KBM-7 (cell line): Measurements from ENCODE around the gene CARD10.

Source experiments
- DNase-seq: peaks from one replicate; pipeline ENCODE4 v3.0.0-alpha.2; 2015
- in situ Hi-C: fragments of 300-500 bp; cut with MboI; formaldehyde crosslinking; loops from 2 replicates; pipeline ENCODE4 v1.14.3; 2020; ENCODE audit warnings: low sequenced_read_pairs, low pct_unique_long_range_greater_than_20kb, mixed read lengths

The CARD10 gene, protein sequence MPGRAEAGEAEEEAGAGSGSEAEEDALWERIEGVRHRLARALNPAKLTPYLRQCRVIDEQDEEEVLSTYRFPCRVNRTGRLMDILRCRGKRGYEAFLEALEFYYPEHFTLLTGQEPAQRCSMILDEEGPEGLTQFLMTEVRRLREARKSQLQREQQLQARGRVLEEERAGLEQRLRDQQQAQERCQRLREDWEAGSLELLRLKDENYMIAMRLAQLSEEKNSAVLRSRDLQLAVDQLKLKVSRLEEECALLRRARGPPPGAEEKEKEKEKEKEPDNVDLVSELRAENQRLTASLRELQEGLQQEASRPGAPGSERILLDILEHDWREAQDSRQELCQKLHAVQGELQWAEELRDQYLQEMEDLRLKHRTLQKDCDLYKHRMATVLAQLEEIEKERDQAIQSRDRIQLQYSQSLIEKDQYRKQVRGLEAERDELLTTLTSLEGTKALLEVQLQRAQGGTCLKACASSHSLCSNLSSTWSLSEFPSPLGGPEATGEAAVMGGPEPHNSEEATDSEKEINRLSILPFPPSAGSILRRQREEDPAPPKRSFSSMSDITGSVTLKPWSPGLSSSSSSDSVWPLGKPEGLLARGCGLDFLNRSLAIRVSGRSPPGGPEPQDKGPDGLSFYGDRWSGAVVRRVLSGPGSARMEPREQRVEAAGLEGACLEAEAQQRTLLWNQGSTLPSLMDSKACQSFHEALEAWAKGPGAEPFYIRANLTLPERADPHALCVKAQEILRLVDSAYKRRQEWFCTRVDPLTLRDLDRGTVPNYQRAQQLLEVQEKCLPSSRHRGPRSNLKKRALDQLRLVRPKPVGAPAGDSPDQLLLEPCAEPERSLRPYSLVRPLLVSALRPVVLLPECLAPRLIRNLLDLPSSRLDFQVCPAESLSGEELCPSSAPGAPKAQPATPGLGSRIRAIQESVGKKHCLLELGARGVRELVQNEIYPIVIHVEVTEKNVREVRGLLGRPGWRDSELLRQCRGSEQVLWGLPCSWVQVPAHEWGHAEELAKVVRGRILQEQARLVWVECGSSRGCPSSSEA

GRCh38 chr22:37519268-37520195 lies at the start of gene CARD10:
TSS of gene CARD10 (minus strand) at chr22:37519415. CDS start at chr22:37519200, 215 bp downstream.
- DNase-seq, result no peak

DNA sequence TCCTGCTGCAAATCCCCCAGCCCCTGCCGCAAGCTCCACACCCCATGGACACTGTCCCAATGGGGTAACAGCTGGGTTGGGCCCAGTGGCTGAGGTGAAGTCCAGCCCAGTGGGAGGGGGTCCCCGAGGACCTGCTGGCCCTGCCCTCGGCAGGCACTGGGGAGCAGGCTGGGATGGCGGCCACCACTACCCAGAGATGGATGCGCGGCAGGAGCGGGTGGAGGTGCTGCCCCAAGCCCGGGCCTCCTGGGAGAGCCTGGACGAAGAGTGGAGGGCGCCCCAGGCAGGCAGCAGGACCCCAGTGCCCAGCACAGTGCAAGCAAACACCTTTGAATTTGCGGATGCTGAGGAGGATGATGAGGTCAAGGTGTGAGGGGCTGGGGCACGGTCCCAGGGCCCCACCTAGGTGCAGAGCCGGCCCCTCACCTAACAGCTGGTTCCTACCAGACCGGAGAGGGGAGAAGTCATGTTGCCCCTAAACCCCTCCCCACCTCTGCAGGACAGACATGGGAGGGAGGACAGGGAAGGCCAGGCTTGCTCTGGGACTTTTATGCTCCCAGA lies 49.3 kb upstream of the CARD10 start:
- no peak for DNase-seq
- in situ Hi-C loops, result no loop called here

More at GRCh38 chr22:37519268-37520195, at the start of gene CARD10:
- in situ Hi-C loops, result no loop called here

GRCh38 chr22:37568012-37568411 lies 48.8 kb upstream of the CARD10 start:
- in situ Hi-C loops, result no loop called here
- no peak for DNase-seq

DNA sequence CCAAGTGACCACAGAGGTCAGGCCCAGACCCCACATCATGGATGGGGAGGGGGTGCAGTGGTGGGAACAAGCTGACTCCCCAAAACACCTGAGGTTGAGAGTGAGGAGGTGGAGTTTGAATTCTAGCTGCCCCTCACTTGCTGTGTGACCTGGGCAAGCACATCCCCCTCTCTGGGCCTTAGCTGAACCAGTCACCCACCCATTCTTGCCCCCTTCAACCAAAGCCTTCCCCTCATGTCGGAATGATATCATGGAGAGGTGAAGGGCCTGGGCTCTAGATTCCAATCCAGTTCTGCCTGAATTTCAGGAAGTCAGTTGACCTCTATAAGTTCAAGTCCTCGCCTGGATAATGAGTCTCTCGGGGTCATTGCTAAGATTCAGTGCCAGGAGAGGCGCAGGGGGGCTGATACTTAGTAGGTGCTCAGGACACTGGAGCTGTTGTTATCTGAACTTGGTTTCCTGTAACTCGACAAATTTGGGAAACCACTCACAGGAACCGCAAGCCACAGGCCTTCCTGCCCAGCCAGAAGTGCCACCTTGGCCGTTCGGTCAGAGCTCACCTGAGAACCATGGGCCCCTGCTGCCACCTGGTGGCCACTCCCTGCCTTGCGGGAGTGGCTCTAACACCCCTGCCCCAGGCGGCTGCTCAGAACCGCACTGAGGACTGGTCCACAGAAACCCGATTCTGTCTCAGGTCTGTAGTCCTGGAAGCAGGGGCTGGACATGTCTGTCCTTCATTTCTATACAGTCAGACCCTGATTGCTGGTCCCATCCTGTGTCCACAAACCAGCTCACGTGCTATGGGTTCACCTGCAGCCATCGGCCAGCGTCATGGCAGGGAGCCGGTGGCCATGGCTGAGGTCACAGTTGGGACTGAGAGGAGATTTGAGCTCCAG lies 47.9 kb upstream of the CARD10 start:
- in situ Hi-C loops, result no loop called here
- DNase-seq, result peak; percentile 91

DNA sequence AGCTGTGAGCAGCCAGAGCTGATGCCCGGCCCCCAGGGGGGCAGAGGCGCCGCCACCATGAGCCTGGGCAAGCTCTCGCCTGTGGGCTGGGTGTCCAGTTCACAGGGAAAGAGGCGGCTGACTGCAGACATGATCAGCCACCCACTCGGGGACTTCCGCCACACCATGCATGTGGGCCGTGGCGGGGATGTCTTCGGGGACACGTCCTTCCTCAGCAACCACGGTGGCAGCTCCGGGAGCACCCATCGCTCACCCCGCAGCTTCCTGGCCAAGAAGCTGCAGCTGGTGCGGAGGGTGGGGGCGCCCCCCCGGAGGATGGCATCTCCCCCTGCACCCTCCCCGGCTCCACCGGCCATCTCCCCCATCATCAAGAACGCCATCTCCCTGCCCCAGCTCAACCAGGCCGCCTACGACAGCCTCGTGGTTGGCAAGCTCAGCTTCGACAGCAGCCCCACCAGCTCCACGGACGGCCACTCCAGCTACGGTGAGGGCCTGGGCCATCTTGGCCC lies 47.2 kb upstream of the CARD10 start:
- no peak for DNase-seq
- in situ Hi-C loops, result no loop called here

DNA sequence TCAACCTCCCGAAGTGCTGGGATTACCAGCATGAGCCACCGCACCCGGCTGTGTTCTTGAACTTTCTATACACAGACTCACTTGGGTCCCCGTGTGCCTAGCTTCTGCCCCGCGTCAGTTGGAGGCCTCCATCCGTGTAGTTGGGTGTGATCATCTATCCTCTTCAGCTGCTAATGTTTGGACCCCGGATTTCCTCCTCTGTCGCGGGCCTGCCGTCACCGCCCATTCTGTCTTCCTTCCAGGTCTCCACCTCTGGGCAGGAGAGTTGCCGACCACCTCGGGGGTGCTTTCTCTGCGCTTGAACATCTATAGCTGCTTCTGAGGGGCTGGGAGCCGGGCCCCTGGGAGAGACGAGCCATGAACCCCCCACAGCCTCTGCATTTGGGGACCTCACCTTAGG lies 46.6 kb upstream of the CARD10 start:
- in situ Hi-C loops, result no loop called here
- DNase-seq, result no peak

- in situ Hi-C loops, result no loop called here
- no peak for DNase-seq
Measured at GRCh38 chr22:37564111-37564711, 45.0 kb upstream of the CARD10 start.

DNA sequence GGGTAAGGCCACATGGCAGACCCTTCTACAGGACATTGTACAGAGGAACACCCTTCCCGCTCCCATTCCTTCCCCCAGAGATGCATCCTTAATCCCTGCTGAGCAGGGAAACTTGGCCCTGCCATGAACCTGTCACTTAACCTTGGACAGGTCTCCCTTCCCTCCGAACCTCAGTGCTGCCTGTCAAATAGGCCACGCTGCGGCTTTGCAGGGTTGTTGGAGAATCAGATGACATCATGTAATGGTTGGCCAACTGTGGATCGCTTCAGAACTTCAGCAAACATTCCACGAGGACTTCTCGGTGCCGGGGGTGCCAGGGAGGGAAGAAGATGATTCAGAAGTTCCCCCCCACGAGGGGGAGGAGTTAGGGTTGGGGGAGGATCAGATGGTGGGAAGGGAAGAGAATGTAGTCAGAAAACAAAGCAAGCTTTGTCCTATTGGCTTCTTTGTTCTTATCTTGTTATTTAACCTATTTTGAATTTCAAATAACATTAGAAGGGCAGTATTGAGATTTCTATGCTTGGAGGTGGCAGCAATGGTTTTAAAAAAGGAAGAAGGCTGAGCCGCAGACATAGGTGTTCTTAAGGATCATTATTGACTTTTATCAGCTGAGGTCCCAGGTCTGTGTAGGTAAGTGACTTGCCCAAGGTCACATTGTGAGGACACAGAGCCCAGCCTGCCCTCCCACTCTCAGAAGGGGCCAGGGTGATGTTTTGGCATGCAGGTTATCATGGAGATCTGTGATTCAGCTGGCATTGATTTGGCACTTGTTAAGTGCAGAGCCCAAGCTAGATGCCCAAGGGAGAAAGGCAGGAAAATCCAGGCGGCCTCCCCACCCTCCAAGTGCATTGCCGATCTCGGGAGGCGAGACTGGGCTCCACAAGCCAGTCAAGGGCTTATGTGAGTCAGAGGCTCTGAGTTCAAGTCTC lies 44.2 kb upstream of the CARD10 start:
- DNase-seq, result no peak
- in situ Hi-C loops, result no loop called here

GRCh38 chr22:37562049-37562875 lies 43.0 kb upstream of the CARD10 start:
- in situ Hi-C loops, result no loop called here
- DNase-seq, result no peak

DNA sequence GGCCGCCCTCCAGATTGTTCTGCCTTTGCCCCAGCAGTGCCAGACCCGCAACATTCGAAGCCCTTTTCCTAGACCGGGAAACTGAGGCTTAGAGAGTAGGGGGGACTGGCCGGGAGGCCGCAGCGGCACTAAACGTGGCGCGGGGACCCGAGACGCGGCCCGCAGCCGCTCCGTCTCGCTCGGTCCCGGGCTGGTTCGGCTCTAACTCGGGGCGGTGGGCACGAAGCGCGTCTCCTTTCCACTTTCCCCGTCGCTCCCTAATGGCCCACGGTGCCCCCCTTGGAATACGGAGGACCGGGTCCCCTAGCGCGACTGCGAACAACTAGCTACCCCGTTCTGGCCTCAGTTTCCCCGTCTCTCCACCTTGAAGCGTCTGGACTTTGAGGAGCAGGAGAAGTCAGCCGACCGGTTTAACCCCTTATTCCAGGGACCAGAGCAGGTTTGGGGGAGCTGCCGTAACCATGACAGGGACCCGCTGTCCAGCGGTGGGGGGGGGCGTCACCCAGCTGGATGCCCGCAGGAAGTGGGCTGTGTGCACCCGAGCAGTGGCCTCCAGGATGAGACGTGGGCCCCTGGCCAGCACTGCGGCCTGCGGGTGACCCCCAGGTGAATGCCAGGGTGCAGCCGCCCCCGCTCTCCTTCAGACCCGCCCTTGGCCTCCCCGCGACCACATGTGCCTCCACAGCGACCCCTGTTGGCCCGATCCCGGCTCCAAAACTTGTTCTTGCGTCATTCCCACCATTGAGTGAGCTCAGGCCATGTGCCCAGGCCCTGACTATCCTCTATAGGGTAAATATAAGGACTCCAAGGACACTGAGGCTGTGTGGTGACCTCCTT lies 42.2 kb upstream of the CARD10 start:
- in situ Hi-C loops, result no loop called here
- peak; percentile 92 for DNase-seq

GRCh38 chr22:37560608-37561211 lies 41.5 kb upstream of the CARD10 start:
- in situ Hi-C loops, result no loop called here

DNA sequence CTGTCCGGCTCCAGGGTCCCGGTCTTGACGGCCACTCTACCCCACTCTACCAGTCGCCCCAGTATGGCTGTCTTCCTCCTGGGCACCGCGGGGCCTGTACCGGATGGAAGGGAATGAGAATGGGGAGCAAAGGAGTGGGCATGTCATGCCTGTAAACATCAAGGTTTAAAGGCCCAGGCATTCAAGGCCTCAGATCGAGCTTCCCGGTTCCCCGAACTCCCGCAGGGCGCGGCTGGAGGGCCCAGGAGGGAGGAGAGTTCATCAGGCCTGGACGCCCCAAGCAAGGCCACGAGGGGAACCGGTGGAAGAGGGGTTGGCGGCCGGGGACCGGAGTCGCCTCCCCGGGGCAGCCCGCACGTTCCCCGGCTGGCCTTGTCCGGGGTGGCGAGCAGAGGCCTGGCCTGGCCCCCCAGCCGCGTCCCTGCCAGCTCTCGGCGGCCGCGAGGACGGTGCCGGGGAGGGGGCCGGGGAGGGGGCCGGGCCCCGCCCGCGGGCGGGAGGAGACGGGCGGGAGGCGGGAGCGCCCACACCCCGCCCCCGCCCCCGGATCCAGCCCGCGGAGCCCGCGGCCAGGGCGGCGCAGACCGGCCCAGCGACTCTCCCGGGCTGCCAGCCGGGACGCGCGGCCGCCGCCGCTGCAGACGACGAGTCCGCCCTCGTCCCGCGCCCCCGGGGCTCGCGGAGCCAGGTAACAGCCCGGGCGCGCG lies 40.8 kb upstream of the CARD10 start, which contains the start of gene CDC42EP1:
Gene CDC42EP1, plus strand, starts transcription at position 580 of the 707 bp plus-strand sequence. CDS start 5,870 bp downstream, outside the sequence.
- in situ Hi-C loops, result no loop called here
- no peak for DNase-seq

More at GRCh38 chr22:37560608-37561211, 41.5 kb upstream of the CARD10 start:
- no peak for DNase-seq

- DNase-seq, result no peak
- in situ Hi-C loops, result no loop called here
Measured at GRCh38 chr22:37559521-37559900, 40.3 kb upstream of the CARD10 start.
